H9 (cell line): ENCODE results near the gene PPM1H. TPM values are rescaled to one million over a fixed set of nuclear protein-coding genes. Genes with fewer than 3 reads are reported as not detected.

Source experiments
- DNase-seq: peaks from one replicate; pipeline ENCODE4 v3.0.0-alpha.2; 2017
- H2AFZ ChIP-seq: one replicate; pipeline ENCODE4 v1.6.1; 2013; ENCODE audit warnings: mild to moderate bottlenecking, low read length, control low read depth, moderate library complexity
- H2AK5ac ChIP-seq: 2 replicates; pipeline ENCODE4 v1.6.1; 2013; ENCODE audit warnings: low read length, control low read depth, mixed read lengths; ENCODE audit not compliant: insufficient read length
- H2BK120ac ChIP-seq: one replicate; pipeline ENCODE4 v1.6.1; 2013; ENCODE audit warnings: low read depth, mild to moderate bottlenecking, low read length, control low read depth, inconsistent platforms; ENCODE audit not compliant: poor library complexity, severe bottlenecking
- H2BK12ac ChIP-seq: 2 replicates; pipeline ENCODE4 v1.6.1; 2013; ENCODE audit warnings: low read length, control low read depth, mixed read lengths, low read depth; ENCODE audit not compliant: insufficient read length
- H2BK15ac ChIP-seq: 2 replicates; pipeline ENCODE4 v1.6.1; 2013; ENCODE audit warnings: low read depth, low read length, control low read depth
- H2BK20ac ChIP-seq: one replicate; pipeline ENCODE4 v1.6.1; 2013; ENCODE audit warnings: low read depth, mild to moderate bottlenecking, low read length, control low read depth, inconsistent platforms; ENCODE audit not compliant: poor library complexity, severe bottlenecking
- H2BK5ac ChIP-seq: 2 replicates; pipeline ENCODE4 v1.6.1; 2013; ENCODE audit warnings: low read length, control low read depth, mixed read lengths; ENCODE audit not compliant: insufficient read length
- H3K14ac ChIP-seq: 2 replicates; pipeline ENCODE4 v1.6.1; 2013; ENCODE audit warnings: low read length, control low read depth; ENCODE audit not compliant: insufficient read depth
- H3K18ac ChIP-seq: 2 replicates; pipeline ENCODE4 v1.6.1; 2013; ENCODE audit warnings: low read depth, mild to moderate bottlenecking, mixed read lengths, low read length, control low read depth; ENCODE audit not compliant: insufficient read length
- H3K23ac ChIP-seq: 2 replicates; pipeline ENCODE4 v1.6.1; 2013; ENCODE audit warnings: low read length, control low read depth, mixed read lengths, low read depth; ENCODE audit not compliant: insufficient read length
- H3K23me2 ChIP-seq: 2 replicates; pipeline ENCODE4 v1.6.1; 2013; ENCODE audit warnings: low read depth, mild to moderate bottlenecking, mixed read lengths, low read length, control low read depth; ENCODE audit not compliant: insufficient read length, poor library complexity, severe bottlenecking
- H3K27ac ChIP-seq: 2 replicates; pipeline ENCODE4 v1.5.1; 2013; ENCODE audit warnings: low read length, control low read depth, mixed read lengths, low read depth; ENCODE audit not compliant: insufficient read length
- H3K27me3 ChIP-seq: 2 replicates; pipeline ENCODE4 v1.6.1; 2013; ENCODE audit warnings: low read length, control low read depth, inconsistent platforms; ENCODE audit not compliant: insufficient read depth
- H3K4ac ChIP-seq: 2 replicates; pipeline ENCODE4 v1.6.1; 2013; ENCODE audit warnings: low read depth, mild to moderate bottlenecking, control low read depth, inconsistent platforms, low read length, moderate library complexity
- H3K4me1 ChIP-seq: 2 replicates; pipeline ENCODE4 v1.6.1; 2013; ENCODE audit warnings: low read length, control low read depth, inconsistent platforms; ENCODE audit not compliant: insufficient read depth
- H3K4me2 ChIP-seq: 2 replicates; pipeline ENCODE4 v1.6.1; 2013; ENCODE audit warnings: low read length, control low read depth, mixed read lengths; ENCODE audit not compliant: insufficient read length, insufficient read depth
- H3K56ac ChIP-seq: 2 replicates; pipeline ENCODE4 v1.6.1; 2013; ENCODE audit warnings: low read depth, mild to moderate bottlenecking, mixed read lengths, low read length, control low read depth; ENCODE audit not compliant: insufficient read length
- H3K79me1 ChIP-seq: 2 replicates; pipeline ENCODE4 v1.6.1; 2013; ENCODE audit warnings: low read depth, mild to moderate bottlenecking, moderate library complexity, low read length, control low read depth, inconsistent platforms; ENCODE audit not compliant: insufficient read depth, poor library complexity, severe bottlenecking
- H3K79me2 ChIP-seq: 2 replicates; pipeline ENCODE4 v1.6.1; 2013; ENCODE audit warnings: low read length, control low read depth, inconsistent platforms; ENCODE audit not compliant: insufficient read depth
- H3K9ac ChIP-seq: 2 replicates; pipeline ENCODE4 v1.6.1; 2013; ENCODE audit warnings: low read length, control low read depth, mixed read lengths; ENCODE audit not compliant: insufficient read length; ENCODE audit errors: extremely low read depth
- H3K9me3 ChIP-seq: one replicate; pipeline ENCODE4 v1.6.1; 2013; ENCODE audit warnings: low read depth, low read length, inconsistent platforms; ENCODE audit not compliant: control insufficient read depth
- H3T11ph ChIP-seq: one replicate; pipeline ENCODE4 v1.6.1; 2013; ENCODE audit warnings: mild to moderate bottlenecking, low read length, control low read depth, inconsistent platforms
- H4K20me1 ChIP-seq: one replicate; pipeline ENCODE4 v1.6.1; 2013; ENCODE audit not compliant: control insufficient read depth, insufficient read length, insufficient read depth
- H4K5ac ChIP-seq: 2 replicates; pipeline ENCODE4 v1.6.1; 2013; ENCODE audit warnings: low read depth, mild to moderate bottlenecking, mixed read lengths, low read length, control low read depth; ENCODE audit not compliant: insufficient read length
- H4K8ac ChIP-seq: replicated peaks from 2 replicates; pipeline ENCODE4 v1.6.1; 2013; ENCODE audit warnings: low read length, control low read depth, mixed read lengths, low read depth; ENCODE audit not compliant: insufficient read length
- H4K91ac ChIP-seq: 2 replicates; pipeline ENCODE4 v1.6.1; 2013; ENCODE audit warnings: low read depth, mild to moderate bottlenecking, moderate library complexity, mixed read lengths, low read length, control low read depth; ENCODE audit not compliant: insufficient read length
- H3K27ac Mint-ChIP-seq, 3 experiments: 2 replicates in 2 of 3; 3 replicates in 1 of 3; pipeline ENCODE4 v1.8.0; 2020 to 2021; ENCODE audit warnings: mixed read lengths in 3 of 3, mild to moderate bottlenecking in 1 of 3, moderate library complexity in 1 of 3
- H3K27me3 Mint-ChIP-seq: 2 replicates; pipeline ENCODE4 v1.8.0; 2021; ENCODE audit warnings: low read depth, mild to moderate bottlenecking, moderate library complexity, mixed read lengths
- H3K36me3 Mint-ChIP-seq, 3 experiments: 2 replicates in 2 of 3; 3 replicates in 1 of 3; pipeline ENCODE4 v1.8.0; 2020 to 2021; ENCODE audit warnings: low read depth in 3 of 3, mixed read lengths in 3 of 3; ENCODE audit not compliant: insufficient read depth in 1 of 3
- H3K4me1 Mint-ChIP-seq, 2 experiments: 2 replicates each; pipeline ENCODE4 v1.8.0; 2020; ENCODE audit warnings: mixed read lengths in 2 of 2
- H3K4me3 Mint-ChIP-seq, 2 experiments: 2 replicates in 1 of 2; 3 replicates in 1 of 2; pipeline ENCODE4 v1.8.0; 2020 to 2021; ENCODE audit warnings: mild to moderate bottlenecking in 2 of 2, mixed read lengths in 2 of 2, moderate library complexity in 1 of 2
- H3K9me3 Mint-ChIP-seq, 2 experiments: 2 replicates in 1 of 2; 3 replicates in 1 of 2; pipeline ENCODE4 v1.8.0; 2020; ENCODE audit warnings: mild to moderate bottlenecking in 2 of 2, mixed read lengths in 2 of 2, moderate library complexity in 1 of 2
- WGBS: extraction: QIAGEN DNeasy Blood & Tissue Kit; methylation state at CpG from one replicate; pipeline ENCODE4 v1.1.7; 2013; ENCODE audit warnings: missing lambda C conversion rate, low lambda C conversion rate, mixed read lengths; ENCODE audit not compliant: insufficient read length; ENCODE audit errors: extremely low coverage; 5-methylcytosine and 5-hydroxymethylcytosine counted together
- total RNA-seq: library from RNA; stranded (reverse); gene quantifications from 2 replicates; pipeline ENCODE4 v1.2.1, GENCODE V29; 2021
- TF ChIP-seq, protein P1 (sequence below): fragments of 200-600 bp; sonication (generic); conservative IDR thresholded peaks from 3 replicates; pipeline ENCODE4 v1.8.0; 2021; ENCODE audit warnings: antibody characterized with exemption, mild to moderate bottlenecking

The PPM1H gene
- total RNA-seq, 1 experiment from 2014 or later, result 22.1 TPM

DNA sequence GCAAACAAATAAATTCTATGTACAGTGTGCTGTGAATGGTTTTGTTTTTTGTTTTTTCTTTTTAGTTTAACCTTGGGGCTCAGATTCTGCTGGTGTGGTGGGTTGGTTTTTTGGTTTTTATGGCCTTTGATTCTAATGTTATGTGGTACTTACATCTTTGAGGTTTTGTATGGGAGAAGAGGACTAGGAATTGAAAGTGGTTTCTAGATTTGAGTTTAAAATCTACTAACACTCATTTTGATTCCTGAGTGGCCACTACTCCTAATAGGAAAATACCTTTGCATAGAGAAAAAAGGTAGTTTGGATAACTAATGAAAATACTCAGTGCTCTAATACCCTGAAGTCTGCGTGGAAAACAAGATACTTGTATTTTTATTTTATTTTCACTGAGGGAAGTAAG is 330.6 kb downstream of the PPM1H start:
- H3K79me2 ChIP-seq, result peaks cover 17% of the 10 kb centered on the region; the same call in 1 of the 2 replicates
- Mint-ChIP-seq H3K9me3 (no peaks in the 10 kb centered on the region), H3K4me3 (peak overlapping the region; percentile 73 to 90), H3K4me1 (peaks cover 39 to 42% of the 10 kb centered on the region in 2 experiments), H3K27ac (peak overlapping the region; percentile 15 to 94 (median 34); a peak in 4 of 7 replicates), H3K27me3 (no peaks in the 10 kb centered on the region), H3K36me3 (peaks cover 0 to 8% (median 0%) of the 10 kb centered on the region in 3 experiments; a peak in 3 of 7 replicates)
- TF ChIP-seq, protein P1, sequence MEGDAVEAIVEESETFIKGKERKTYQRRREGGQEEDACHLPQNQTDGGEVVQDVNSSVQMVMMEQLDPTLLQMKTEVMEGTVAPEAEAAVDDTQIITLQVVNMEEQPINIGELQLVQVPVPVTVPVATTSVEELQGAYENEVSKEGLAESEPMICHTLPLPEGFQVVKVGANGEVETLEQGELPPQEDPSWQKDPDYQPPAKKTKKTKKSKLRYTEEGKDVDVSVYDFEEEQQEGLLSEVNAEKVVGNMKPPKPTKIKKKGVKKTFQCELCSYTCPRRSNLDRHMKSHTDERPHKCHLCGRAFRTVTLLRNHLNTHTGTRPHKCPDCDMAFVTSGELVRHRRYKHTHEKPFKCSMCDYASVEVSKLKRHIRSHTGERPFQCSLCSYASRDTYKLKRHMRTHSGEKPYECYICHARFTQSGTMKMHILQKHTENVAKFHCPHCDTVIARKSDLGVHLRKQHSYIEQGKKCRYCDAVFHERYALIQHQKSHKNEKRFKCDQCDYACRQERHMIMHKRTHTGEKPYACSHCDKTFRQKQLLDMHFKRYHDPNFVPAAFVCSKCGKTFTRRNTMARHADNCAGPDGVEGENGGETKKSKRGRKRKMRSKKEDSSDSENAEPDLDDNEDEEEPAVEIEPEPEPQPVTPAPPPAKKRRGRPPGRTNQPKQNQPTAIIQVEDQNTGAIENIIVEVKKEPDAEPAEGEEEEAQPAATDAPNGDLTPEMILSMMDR, result no peak
- no peak overlapping the region for H3K4ac ChIP-seq
- H2BK12ac ChIP-seq, result no peak overlapping the region
- no peaks in the 10 kb centered on the region for H3K27me3 ChIP-seq
- no peak overlapping the region for H2BK5ac ChIP-seq
- H2BK120ac ChIP-seq, result no peak overlapping the region
- H4K20me1 ChIP-seq, result no peaks in the 10 kb centered on the region
- no peak overlapping the region for H3K23ac ChIP-seq
- H4K5ac ChIP-seq, result no peak overlapping the region
- no CpG with 5 or more reads among the region's 1 CpG for WGBS
- H4K91ac ChIP-seq, result no peak overlapping the region
- H3K23me2 ChIP-seq, result peaks cover 15% of the 10 kb centered on the region
- H3K4me2 ChIP-seq, result peak overlapping the region; percentile 92
- H2AK5ac ChIP-seq, result no peak overlapping the region
- no peak overlapping the region for H3K18ac ChIP-seq
- no peak overlapping the region for H2BK15ac ChIP-seq
- H3K9ac ChIP-seq, result peak overlapping the region; percentile 98
- H3K27ac ChIP-seq, result no peak overlapping the region
- H2BK20ac ChIP-seq, result no peak overlapping the region
- no peaks in the 10 kb centered on the region for H3K79me1 ChIP-seq
- H3K4me1 ChIP-seq, result no peaks in the 10 kb centered on the region
- no peak overlapping the region for H3K14ac ChIP-seq
- no peak for DNase-seq
- H3T11ph ChIP-seq, result no peak overlapping the region
- H4K8ac ChIP-seq, result no peak overlapping the region
- no peak overlapping the region for H2AFZ ChIP-seq
- H3K56ac ChIP-seq, result no peak overlapping the region
- H3K9me3 ChIP-seq, result no peaks in the 10 kb centered on the region
